ENCODE measurements around the gene CEP104. TPM values are rescaled to one million over a fixed set of nuclear protein-coding genes. Genes with fewer than 3 reads are reported as not detected.

CEP104 gene
- total RNA-seq, 1 experiment from 2014 or later: 74.1 TPM

- H3K27ac Mint-ChIP-seq (ENCODE audit: low read depth, unreplicated experiment): no peak overlapping the region
- POLR2A ChIA-PET: interaction anchor here (0.6 kb wide), 1 partner anchor 199 kb away, joined by 3 read pairs; no protein-coding TSS in a partner anchor
- intact Hi-C loops (cut with micrococcal nuclease): no loop called here
- no peaks in the 10 kb centered on the region for H3K27me3 Mint-ChIP-seq (ENCODE audit: insufficient read depth, unreplicated experiment)
- TF ChIP-seq CTCF (IDR thresholded peaks at IDR 0.05; ENCODE audit: unreplicated experiment): no peak
- CTCF ChIA-PET: no interaction called here
- H3K9me3 Mint-ChIP-seq (ENCODE audit: unreplicated experiment): no peaks in the 10 kb centered on the region
- peaks cover 37% of the 10 kb centered on the region for H3K36me3 Mint-ChIP-seq (ENCODE audit: insufficient read depth, unreplicated experiment)
- H3K4me1 Mint-ChIP-seq (ENCODE audit: insufficient read depth, unreplicated experiment): no peaks in the 10 kb centered on the region
- no peak overlapping the region for H3K4me3 Mint-ChIP-seq (ENCODE audit: unreplicated experiment)
- no TSS peak for BruUV-seq (replicated peaks)
- no peak for DNase-seq (ENCODE audit: unreplicated experiment)
These were observed 39.0 kb downstream of the CEP104 start for GRCh38 chr1:3817821-3818597.

- DNase-seq (ENCODE audit: unreplicated experiment): no peak
- Mint-ChIP-seq H3K27me3 (ENCODE audit: insufficient read depth, unreplicated experiment) (no peaks in the 10 kb centered on the region), H3K4me1 (ENCODE audit: insufficient read depth, unreplicated experiment) (no peaks in the 10 kb centered on the region), H3K36me3 (ENCODE audit: insufficient read depth, unreplicated experiment) (peaks cover 37% of the 10 kb centered on the region), H3K27ac (ENCODE audit: low read depth, unreplicated experiment) (no peak overlapping the region), H3K9me3 (ENCODE audit: unreplicated experiment) (no peaks in the 10 kb centered on the region), H3K4me3 (ENCODE audit: unreplicated experiment) (no peak overlapping the region)
- intact Hi-C loops (cut with micrococcal nuclease): no loop called here
- ChIA-PET CTCF (no interaction called here), POLR2A (no interaction called here)
- no peak for TF ChIP-seq CTCF (IDR thresholded peaks at IDR 0.05; ENCODE audit: unreplicated experiment)
- BruUV-seq (replicated peaks): no TSS peak
These were observed 39.8 kb downstream of the CEP104 start for GRCh38 chr1:3817138-3817740.

- POLR2A ChIA-PET: no interaction called here
- no peaks in the 10 kb centered on the region for H3K9me3 Mint-ChIP-seq (ENCODE audit: unreplicated experiment)
- H3K27me3 Mint-ChIP-seq (ENCODE audit: insufficient read depth, unreplicated experiment): no peaks in the 10 kb centered on the region
- BruUV-seq (replicated peaks): no TSS peak
- H3K4me1 Mint-ChIP-seq (ENCODE audit: insufficient read depth, unreplicated experiment): no peaks in the 10 kb centered on the region
- TF ChIP-seq CTCF (IDR thresholded peaks at IDR 0.05; ENCODE audit: unreplicated experiment): no peak
- intact Hi-C loops (cut with micrococcal nuclease): no loop called here
- CTCF ChIA-PET: no interaction called here
- no peak overlapping the region for H3K4me3 Mint-ChIP-seq (ENCODE audit: unreplicated experiment)
- peaks cover 33% of the 10 kb centered on the region for H3K36me3 Mint-ChIP-seq (ENCODE audit: insufficient read depth, unreplicated experiment)
- H3K27ac Mint-ChIP-seq (ENCODE audit: low read depth, unreplicated experiment): no peak overlapping the region
- DNase-seq (ENCODE audit: unreplicated experiment): no peak
These were observed 40.5 kb downstream of the CEP104 start for GRCh38 chr1:3816331-3817137.

Measured in MCF 10A (cell line).